ENCODE data around the gene PIK3CG.
"Not testable (repeated sequence)": the region's sequence is repeated elsewhere in the genome, so short reads cannot be mapped to it uniquely, and the experiment has no call there.

DNA sequence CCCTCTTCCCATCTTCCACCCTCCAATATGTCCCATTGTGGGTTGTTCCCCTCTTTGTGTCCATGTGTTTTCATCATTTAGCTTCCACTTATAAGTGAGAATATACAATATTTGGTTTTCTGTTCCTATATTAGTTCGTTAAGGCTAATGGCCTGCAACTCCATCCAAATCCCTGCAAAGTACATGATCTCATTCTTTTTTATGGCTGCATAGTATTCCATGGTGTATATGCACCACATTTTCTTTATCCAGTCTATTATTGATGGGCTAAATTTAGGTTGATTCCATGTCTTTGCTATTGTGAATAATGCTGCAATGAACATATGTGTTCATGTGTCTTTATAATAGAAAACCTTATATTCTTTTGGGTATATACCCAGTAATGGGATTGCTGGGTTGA lies 90.8 kb downstream of the PIK3CG start:
- TF ChIP-seq EZH2 (IDR thresholded peaks at IDR 0.05; ENCODE audit: borderline replicate concordance, insufficient read depth, low read depth, low read length, poor library complexity, severe bottlenecking); CTCF (IDR thresholded peaks at IDR 0.05): not testable (repeated sequence)

Measured in B cell (primary cell).